Measurements from ENCODE around the gene GLCCI1. TPM values are rescaled to one million over a fixed set of nuclear protein-coding genes. Genes with fewer than 3 reads are reported as not detected.

GLCCI1 gene
- polyA plus RNA-seq, 1 donor from 2014 or later, result 37.2 TPM

DNA sequence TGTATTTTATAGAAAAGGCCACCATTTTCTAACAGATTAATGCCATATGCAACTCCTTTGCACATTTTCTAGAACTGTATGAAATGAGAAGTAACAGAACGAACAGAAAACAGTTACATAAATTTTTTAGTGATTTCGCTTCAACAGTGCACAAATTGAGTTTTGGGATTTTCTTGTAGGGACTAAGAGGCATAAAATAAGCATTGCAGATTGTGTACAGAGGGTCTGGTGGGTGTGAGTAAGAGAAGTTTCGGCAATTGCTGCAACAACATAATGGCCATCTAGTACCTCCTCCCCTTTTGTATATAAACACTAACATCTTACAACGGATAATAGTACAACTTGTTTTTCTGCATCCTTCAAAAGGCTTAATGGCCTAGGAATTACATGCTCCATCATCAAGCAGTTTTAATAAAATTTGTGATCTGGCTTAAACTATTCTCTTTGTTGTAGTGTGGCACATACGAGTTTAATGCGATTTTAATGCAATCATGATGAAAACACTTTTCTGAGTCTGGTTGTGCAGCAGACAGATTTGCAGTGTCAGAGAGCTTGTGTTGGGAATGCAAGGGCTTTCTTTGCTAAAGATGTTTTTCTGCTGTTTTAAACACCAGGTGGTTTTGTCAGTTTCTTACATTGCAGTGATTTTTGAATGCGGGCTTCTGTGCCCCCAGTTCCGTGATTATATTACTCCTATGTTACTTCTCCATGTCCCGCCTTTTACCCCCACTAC lies 2.9 kb downstream of the GLCCI1 start:
- no peaks in the 10 kb centered on the region for H3K9me2 ChIP-seq (ENCODE audit: insufficient read depth, low read length)
- peak overlapping the region; percentile 68 for H3K27ac ChIP-seq (ENCODE audit: low read length)
- no peaks in the 10 kb centered on the region for H3F3A ChIP-seq (ENCODE audit: insufficient read depth, low read length, poor library complexity, severe bottlenecking)
- H3K4me2 ChIP-seq (ENCODE audit: low read length), result peak overlapping the region; percentile 96
- H3K79me2 ChIP-seq (replicated peaks; ENCODE audit: insufficient read depth, low read length), result peaks cover 62% of the 10 kb centered on the region
- H3K36me3 ChIP-seq (ENCODE audit: insufficient read depth, low read length), result no peaks in the 10 kb centered on the region
- peak overlapping the region; percentile 79 for H3K4me3 ChIP-seq (ENCODE audit: low read length)
- peak overlapping the region; percentile 94 for H3K9ac ChIP-seq (ENCODE audit: low read length)
- no peaks in the 10 kb centered on the region for H3K9me3 ChIP-seq (ENCODE audit: low read length)
- H3K27me3 ChIP-seq (ENCODE audit: insufficient read depth, low read depth, low read length), result no peaks in the 10 kb centered on the region
- no peaks in the 10 kb centered on the region for H4K20me1 ChIP-seq (ENCODE audit: insufficient read depth)
- TF ChIP-seq MXI1 (conservative IDR thresholded peaks at IDR 0.05; ENCODE audit: poor library complexity, severe bottlenecking), result no peak
- no peak for TF ChIP-seq POLR2AphosphoS5 (IDR thresholded peaks at IDR 0.05)
- no peak for TF ChIP-seq EP300 (conservative IDR thresholded peaks at IDR 0.05; ENCODE audit: poor library complexity, severe bottlenecking)
- TF ChIP-seq RAD21 (conservative IDR thresholded peaks at IDR 0.05), result no peak
- TF ChIP-seq TAF1 (IDR thresholded peaks at IDR 0.05; ENCODE audit: low read depth), result no peak
- TF ChIP-seq, protein P1, sequence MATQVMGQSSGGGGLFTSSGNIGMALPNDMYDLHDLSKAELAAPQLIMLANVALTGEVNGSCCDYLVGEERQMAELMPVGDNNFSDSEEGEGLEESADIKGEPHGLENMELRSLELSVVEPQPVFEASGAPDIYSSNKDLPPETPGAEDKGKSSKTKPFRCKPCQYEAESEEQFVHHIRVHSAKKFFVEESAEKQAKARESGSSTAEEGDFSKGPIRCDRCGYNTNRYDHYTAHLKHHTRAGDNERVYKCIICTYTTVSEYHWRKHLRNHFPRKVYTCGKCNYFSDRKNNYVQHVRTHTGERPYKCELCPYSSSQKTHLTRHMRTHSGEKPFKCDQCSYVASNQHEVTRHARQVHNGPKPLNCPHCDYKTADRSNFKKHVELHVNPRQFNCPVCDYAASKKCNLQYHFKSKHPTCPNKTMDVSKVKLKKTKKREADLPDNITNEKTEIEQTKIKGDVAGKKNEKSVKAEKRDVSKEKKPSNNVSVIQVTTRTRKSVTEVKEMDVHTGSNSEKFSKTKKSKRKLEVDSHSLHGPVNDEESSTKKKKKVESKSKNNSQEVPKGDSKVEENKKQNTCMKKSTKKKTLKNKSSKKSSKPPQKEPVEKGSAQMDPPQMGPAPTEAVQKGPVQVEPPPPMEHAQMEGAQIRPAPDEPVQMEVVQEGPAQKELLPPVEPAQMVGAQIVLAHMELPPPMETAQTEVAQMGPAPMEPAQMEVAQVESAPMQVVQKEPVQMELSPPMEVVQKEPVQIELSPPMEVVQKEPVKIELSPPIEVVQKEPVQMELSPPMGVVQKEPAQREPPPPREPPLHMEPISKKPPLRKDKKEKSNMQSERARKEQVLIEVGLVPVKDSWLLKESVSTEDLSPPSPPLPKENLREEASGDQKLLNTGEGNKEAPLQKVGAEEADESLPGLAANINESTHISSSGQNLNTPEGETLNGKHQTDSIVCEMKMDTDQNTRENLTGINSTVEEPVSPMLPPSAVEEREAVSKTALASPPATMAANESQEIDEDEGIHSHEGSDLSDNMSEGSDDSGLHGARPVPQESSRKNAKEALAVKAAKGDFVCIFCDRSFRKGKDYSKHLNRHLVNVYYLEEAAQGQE (IDR thresholded peaks at IDR 0.05; ENCODE audit: borderline replicate concordance), result no peak
- no peak for TF ChIP-seq SMC3 (conservative IDR thresholded peaks at IDR 0.05; ENCODE audit: poor library complexity)
- no peak for TF ChIP-seq EZH2 (IDR thresholded peaks at IDR 0.05; ENCODE audit: borderline replicate concordance, insufficient read depth, low read length, poor library complexity, severe bottlenecking)
- TF ChIP-seq CTCF (IDR thresholded peaks at IDR 0.05; ENCODE audit: poor library complexity, severe bottlenecking), result no peak
- peak overlapping the region; percentile 11 for H2AFZ ChIP-seq (ENCODE audit: low read depth, low read length)

DNA sequence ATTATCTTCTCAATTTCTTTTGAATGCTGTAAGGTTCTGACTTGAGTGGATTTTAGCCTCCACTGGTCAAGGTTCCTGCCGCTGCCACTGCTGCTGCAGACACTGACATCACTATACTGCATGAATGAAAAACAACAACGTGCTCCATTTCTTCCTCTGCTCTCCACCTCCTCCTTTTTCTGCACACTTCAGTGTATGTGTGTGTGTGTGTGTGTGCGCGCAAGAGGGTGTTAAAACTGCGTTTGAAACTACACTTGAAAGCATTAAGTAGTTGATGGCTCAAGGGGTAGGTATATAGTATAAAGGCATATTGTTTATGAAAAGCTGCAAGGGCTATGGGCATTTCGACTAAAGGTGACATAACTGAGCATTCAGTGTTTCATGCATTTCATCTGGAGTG lies 3.5 kb downstream of the GLCCI1 start:
- Histone ChIP-seq H3K27ac (ENCODE audit: low read length) (peak overlapping the region; percentile 68), H3K9me2 (ENCODE audit: insufficient read depth, low read length) (no peaks in the 10 kb centered on the region), H4K20me1 (ENCODE audit: insufficient read depth) (no peaks in the 10 kb centered on the region), H2AFZ (ENCODE audit: low read depth, low read length) (peak overlapping the region; percentile 5), H3K4me2 (ENCODE audit: low read length) (peak overlapping the region; percentile 96), H3K9me3 (ENCODE audit: low read length) (no peaks in the 10 kb centered on the region), H3F3A (ENCODE audit: insufficient read depth, low read length, poor library complexity, severe bottlenecking) (no peaks in the 10 kb centered on the region), H3K79me2 (replicated peaks; ENCODE audit: insufficient read depth, low read length) (peaks cover 68% of the 10 kb centered on the region), H3K27me3 (ENCODE audit: insufficient read depth, low read depth, low read length) (no peaks in the 10 kb centered on the region), H3K4me3 (ENCODE audit: low read length) (peak overlapping the region; percentile 79), H3K36me3 (ENCODE audit: insufficient read depth, low read length) (no peaks in the 10 kb centered on the region), H3K9ac (ENCODE audit: low read length) (peak overlapping the region; percentile 94)
- TF ChIP-seq EZH2 (IDR thresholded peaks at IDR 0.05; ENCODE audit: borderline replicate concordance, insufficient read depth, low read length, poor library complexity, severe bottlenecking), result no peak
- no peak for TF ChIP-seq EP300 (conservative IDR thresholded peaks at IDR 0.05; ENCODE audit: poor library complexity, severe bottlenecking)
- peak; percentile 45 for TF ChIP-seq POLR2AphosphoS5 (IDR thresholded peaks at IDR 0.05)
- TF ChIP-seq TAF1 (IDR thresholded peaks at IDR 0.05; ENCODE audit: low read depth), result no peak
- TF ChIP-seq, protein P1 (IDR thresholded peaks at IDR 0.05; ENCODE audit: borderline replicate concordance), result no peak
- no peak for TF ChIP-seq CTCF (IDR thresholded peaks at IDR 0.05; ENCODE audit: poor library complexity, severe bottlenecking)
- TF ChIP-seq SMC3 (conservative IDR thresholded peaks at IDR 0.05; ENCODE audit: poor library complexity), result no peak
- TF ChIP-seq RAD21 (conservative IDR thresholded peaks at IDR 0.05), result peak; percentile 18
- peak; percentile 45 for TF ChIP-seq MXI1 (conservative IDR thresholded peaks at IDR 0.05; ENCODE audit: poor library complexity, severe bottlenecking)
